Neural cell (in vitro differentiated cells): Measurements from ENCODE around the gene KRTAP29-1.

Experiments used
- EP300 ChIP-seq: fragments of 450-650 bp; conservative IDR thresholded peaks from 2 replicates; pipeline ENCODE4 v1.6.1; 2014; ENCODE audit warnings: antibody characterized with exemption, mild to moderate bottlenecking, moderate library complexity; ENCODE audit not compliant: poor library complexity, severe bottlenecking
- EZH2 ChIP-seq: fragments of 200-600, 300-800 bp; shearing (Covaris generic), sonication (generic); IDR thresholded peaks from 2 replicates; pipeline ENCODE4 v1.6.1; 2014; ENCODE audit warnings: antibody characterized with exemption, low read length, borderline replicate concordance, mild to moderate bottlenecking; ENCODE audit not compliant: insufficient read depth, poor library complexity, severe bottlenecking
- MXI1 ChIP-seq: fragments of 450-650 bp; conservative IDR thresholded peaks from 2 replicates; pipeline ENCODE4 v1.6.1; 2014; ENCODE audit warnings: antibody characterized with exemption, mild to moderate bottlenecking; ENCODE audit not compliant: poor library complexity, severe bottlenecking
- POLR2AphosphoS5 ChIP-seq: IDR thresholded peaks from 2 replicates; pipeline ENCODE4 v1.6.1; 2012
- RAD21 ChIP-seq: fragments of 450-650 bp; conservative IDR thresholded peaks from 2 replicates; pipeline ENCODE4 v1.6.1; 2014; ENCODE audit warnings: antibody characterized with exemption, mild to moderate bottlenecking, moderate library complexity
- SMC3 ChIP-seq: fragments of 450-650 bp; conservative IDR thresholded peaks from 2 replicates; pipeline ENCODE4 v1.6.1; 2014; ENCODE audit warnings: antibody characterized with exemption, mild to moderate bottlenecking, moderate library complexity; ENCODE audit not compliant: poor library complexity
- TAF1 ChIP-seq: IDR thresholded peaks from 2 replicates; pipeline ENCODE4 v1.6.1; 2012; ENCODE audit warnings: low read depth
- TF ChIP-seq, protein P1 (sequence below): fragments of 450-650 bp; IDR thresholded peaks from 2 replicates; pipeline ENCODE4 v1.5.1; 2014; ENCODE audit warnings: antibody characterized with exemption, mild to moderate bottlenecking, moderate library complexity; ENCODE audit not compliant: poor library complexity, severe bottlenecking

- no peak for TF ChIP-seq RAD21
- TF ChIP-seq SMC3, result no peak
- TF ChIP-seq, protein P1, sequence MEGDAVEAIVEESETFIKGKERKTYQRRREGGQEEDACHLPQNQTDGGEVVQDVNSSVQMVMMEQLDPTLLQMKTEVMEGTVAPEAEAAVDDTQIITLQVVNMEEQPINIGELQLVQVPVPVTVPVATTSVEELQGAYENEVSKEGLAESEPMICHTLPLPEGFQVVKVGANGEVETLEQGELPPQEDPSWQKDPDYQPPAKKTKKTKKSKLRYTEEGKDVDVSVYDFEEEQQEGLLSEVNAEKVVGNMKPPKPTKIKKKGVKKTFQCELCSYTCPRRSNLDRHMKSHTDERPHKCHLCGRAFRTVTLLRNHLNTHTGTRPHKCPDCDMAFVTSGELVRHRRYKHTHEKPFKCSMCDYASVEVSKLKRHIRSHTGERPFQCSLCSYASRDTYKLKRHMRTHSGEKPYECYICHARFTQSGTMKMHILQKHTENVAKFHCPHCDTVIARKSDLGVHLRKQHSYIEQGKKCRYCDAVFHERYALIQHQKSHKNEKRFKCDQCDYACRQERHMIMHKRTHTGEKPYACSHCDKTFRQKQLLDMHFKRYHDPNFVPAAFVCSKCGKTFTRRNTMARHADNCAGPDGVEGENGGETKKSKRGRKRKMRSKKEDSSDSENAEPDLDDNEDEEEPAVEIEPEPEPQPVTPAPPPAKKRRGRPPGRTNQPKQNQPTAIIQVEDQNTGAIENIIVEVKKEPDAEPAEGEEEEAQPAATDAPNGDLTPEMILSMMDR, result no peak
- no peak for TF ChIP-seq EP300
- no peak for TF ChIP-seq TAF1
- no peak for TF ChIP-seq EZH2
- TF ChIP-seq POLR2AphosphoS5, result no peak
- TF ChIP-seq MXI1, result no peak
Observed at GRCh38 chr17:41284043-41284442, 18.6 kb downstream of the KRTAP29-1 start.
